Activated CD4-positive, alpha-beta T cell treated with anti-CD3 and anti-CD28 coated beads, Interleukin-2, amount 50 U/mL, for 16 hours (primary cell): ENCODE results near the gene ITLN2.
"Not testable (repeated sequence)": the region's sequence is repeated elsewhere in the genome, so short reads cannot be mapped to it uniquely, and the experiment has no call there.

ENCODE experiments used
- DNase-seq: peaks from one replicate; pipeline ENCODE4 v3.0.0-alpha.2; 2020

Gene ITLN2

DNA sequence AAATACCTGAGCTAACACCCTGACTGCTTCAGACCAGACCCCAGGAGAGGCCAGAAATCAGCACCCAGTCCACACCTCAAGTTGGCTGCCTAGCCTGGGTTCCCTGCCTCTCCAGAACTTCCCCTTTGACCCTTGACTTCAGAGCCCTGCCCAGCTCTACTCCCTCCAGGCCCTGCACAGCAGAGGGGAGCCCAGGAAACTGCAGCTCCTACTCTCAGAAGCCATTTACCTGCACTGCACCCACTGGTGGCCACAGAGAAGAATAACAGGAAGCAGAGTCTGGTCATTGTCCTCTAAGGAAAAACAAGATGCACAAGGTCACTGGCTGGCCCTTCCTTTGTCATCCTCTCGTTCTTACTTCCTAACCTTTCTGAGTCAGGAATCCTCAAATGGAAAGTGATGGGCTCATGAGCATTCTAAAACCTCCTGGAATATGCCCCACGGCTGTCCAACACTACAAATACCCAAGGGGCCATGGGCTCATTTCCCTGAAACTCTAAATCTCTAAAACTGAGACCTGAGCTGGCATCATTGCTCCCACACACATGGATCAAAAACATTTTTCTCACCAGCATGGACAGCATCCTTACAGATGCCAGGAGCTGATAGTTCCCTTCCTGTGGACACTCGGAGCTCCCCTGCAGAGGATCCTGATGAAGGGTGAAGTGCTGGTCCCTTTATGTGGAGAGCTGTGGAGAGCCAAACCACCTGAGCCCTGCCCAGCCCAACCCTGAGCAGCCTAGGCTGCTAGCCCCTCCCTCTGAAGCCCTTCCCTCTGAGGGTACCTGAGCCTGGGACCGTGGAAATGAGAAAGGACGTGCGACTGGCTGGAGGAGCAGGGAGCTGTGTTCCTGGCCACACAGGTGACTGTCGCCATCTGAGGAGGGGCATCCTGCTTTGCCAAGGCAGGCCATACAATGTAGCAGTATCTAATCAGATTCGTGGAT is at the start of gene ITLN2:
TSS of gene ITLN2 (minus strand) at position 652 of the 947 bp plus-strand sequence. CDS start at position 584, 68 bp downstream.
- peak; percentile 56 for DNase-seq

DNA sequence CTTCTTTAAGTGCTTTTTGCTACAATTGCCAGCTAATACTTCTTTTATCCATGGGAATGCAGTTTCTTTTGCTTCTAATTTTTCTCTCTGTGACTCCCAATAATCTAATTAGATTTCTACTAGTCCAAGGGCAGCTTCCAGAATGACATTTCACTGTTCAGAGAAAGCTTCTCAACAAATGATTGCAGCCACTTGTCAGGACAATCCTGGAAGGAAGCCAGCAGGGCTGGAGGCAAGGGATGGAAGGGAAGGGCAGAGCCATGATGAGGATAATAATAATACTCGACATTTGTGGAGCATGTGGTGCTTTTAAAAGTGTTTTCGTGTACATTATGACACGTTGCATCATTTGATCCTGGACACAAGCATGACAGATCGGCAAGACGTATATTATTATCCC is 46.9 kb upstream of the ITLN2 start:
- DNase-seq = no peak

DNA sequence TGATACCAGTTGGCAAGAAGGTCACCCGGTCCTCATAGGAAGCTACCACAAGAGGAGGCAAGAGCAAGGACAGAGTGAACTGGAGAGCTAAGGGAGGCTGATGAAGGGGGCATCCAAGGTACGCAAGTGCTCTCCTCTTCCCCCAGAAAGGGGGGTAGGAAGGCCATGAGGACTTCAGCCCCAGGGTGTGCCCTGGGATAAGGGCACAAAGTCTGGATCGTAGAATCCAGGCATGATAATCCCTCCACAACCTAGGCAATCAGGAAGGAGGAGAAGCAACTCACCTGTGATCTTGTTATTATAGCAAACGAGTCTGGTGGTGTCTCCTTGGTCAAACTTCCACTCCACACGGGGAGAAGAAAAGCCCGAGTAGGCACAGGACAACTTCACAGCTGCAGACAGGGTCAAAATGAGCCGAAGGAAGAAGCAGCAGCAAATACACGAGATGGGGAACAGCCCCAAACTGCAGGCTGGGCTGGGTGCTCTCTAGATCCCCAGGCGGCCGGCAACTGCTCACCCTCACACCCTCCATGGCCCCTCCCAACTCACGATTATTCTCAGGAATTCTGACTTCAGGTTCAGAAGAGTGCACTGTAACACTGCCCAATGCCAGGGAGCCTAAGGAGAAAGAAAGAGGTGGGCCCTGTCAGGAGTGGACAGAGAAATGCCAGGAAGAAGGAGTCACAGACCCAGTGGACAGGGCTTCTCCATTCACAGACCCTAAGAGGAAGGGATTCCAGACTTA is 46.3 kb upstream of the ITLN2 start:
- DNase-seq = no peak

DNA sequence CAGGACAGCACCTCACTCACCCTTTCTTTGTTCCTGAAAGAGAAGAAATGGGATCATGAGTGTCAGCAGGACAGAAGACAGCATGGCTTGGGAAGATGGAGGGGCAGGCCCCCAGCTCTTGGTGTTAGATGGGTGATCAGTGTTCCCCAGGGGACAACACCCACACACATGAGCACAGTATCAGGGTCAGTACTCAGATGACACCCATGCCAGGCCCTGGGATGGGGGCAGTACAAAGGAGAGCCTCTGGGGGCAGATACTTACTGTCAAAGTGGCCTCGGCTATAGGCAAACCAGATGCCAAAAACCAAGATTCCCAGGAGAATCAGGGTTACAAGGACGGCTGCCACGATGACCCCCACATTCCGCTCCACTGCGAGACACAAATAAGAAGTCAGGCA is 44.8 kb upstream of the ITLN2 start:
- DNase-seq = no peak

DNA sequence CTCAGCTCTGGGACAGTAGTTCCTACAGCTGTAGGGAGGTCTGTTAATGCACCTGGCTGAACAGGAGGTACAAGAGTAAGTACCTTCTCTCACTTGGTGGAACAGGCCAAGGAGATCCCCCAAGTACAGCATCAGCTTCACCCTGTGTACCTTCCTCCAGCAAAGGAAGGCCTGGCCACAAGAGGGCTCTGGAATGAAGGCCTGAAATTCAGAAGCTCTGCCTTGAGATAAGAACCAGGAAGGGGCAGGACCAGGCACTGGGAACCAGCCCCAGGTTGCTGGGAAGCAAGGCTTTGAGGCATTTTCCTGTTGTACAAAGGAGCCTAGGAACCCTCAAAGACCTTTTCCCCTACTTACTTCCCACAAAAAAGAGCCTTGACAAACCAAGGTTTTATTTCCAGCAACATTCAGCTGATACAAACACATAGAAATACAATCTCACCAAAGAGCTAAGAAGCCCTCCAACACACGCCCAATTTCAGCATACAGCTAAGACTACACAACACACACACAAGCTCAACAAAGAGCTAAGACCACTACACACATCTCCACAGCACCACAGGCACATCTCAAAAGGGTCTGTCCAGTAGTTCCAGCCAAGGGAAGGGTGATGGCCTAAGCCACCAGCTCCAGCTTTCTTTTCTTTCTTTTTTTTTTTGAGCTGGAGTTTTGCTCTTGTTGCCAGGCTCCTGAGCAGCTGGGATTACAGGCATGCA is 42.9 kb upstream of the ITLN2 start:
- peak; percentile 43 for DNase-seq

DNA sequence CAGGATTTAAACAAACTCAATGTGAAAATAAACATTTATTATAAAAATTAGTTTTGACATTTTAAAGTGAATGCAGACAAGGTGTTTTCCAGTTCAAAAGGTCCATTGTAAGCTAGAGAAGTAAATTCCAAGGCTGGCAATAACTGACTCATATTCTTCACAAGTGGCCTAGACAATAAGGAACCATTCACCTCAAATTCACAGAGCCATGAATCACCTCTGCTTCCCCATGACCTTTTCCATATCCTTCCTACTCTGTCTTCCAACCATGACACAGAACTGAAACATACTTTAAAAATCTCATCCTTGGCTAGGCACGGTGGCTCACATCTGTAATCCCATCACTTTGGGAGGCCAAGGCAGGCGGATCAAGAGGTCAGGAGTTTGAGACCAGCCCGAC is 41.6 kb upstream of the ITLN2 start:
- no peak for DNase-seq

DNA sequence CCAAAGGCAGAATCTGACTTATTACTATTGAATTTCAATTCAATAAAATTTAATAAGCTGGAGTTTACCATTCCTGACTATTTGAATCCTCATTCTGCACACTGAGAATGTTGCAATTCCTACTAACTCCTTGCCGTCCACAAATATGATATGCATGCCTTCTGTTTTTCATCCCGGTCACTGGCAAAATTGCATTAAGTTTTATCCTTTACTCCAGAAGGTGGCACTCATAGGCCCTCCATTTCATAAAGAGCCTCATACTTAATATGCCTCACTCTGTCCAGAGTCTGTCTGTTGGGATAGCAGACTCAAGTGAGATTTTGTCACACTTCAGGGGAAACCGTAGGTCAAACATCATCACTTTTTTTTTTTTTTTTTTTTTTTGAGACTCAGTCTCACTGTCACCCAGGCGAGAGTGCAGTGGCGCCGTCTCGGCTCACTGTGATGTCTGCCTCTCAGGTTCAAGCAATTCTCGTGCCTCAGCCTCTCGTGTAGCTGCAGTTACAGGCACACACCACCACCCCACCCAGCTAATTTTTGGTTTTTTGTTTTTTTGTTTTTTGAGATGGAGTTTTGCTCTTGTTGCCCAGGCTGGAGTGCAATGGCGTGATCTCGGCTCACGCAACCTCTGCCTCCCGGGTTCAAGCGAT is 39.1 kb upstream of the ITLN2 start:
- DNase-seq = no peak

DNA sequence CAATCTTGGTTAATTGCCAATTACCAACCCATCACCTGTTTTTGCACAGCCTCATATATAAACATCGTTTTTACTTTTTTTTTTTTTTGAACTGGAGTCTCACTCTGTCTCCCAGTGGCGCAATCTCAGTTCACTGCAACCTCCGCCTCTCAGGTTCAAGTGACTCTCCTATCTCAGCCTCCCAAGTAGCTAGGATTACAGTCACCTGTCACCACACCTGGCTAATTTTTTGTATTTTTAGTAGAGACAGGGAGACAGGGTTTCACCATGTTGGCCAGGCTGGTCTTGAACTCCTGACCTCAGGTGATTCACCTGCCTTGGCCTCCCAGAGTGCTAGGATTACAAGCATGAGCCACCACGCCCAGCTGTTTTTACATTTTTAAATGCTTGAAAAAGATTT is 37.4 kb upstream of the ITLN2 start:
- DNase-seq = not testable (repeated sequence)

DNA sequence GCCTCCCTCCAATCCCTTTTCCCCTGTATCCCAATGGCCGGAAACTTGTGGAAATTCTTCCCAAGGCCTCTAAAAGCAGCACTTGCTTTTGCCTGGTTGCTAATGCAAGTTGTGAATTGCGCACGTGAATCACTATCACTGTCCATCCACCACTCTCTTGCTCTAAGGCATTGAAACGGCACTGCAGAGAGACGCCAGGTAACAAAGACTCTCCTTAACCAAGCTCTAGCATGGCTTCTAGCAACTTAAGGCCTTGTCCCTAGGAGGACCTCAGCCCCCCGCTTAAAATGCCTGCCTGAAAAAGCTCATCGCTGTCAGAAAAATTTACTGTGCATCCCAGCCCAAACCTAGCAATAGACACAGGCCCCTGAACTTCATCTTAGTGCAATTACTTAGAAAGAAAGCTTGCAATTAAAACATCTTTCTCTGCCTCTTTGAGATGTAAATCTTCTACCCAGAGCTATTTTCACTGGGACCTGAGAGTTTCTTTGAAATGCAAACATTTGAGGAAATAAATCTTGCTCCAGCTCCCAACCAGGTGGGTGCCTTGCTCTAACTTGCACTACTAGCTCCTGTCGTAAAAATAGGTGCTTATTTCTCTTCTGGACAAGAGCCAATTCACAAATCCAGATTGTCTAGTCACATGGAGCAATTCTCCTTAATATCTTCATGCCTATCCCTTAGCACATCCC is 32.9 kb upstream of the ITLN2 start:
- DNase-seq = no peak

DNA sequence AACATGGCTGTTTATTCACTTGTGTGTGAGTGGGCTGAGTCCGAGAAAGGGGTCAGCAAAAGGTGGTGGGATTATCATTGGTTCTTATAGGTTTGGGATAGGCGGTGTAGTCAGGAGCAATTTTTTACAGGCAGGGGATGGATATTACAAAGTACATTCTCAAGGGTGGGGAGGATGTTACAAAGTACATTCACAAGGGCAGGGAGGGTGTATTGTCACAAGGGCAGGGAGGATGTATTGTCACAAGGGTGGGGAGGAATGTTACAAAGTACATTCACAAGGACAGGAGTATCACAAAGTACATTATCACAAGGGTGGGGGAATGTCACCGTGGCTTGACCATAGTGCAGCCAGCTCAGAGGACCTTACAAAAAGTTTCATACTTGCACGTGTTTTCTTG is 31.1 kb upstream of the ITLN2 start:
- DNase-seq = no peak

DNA sequence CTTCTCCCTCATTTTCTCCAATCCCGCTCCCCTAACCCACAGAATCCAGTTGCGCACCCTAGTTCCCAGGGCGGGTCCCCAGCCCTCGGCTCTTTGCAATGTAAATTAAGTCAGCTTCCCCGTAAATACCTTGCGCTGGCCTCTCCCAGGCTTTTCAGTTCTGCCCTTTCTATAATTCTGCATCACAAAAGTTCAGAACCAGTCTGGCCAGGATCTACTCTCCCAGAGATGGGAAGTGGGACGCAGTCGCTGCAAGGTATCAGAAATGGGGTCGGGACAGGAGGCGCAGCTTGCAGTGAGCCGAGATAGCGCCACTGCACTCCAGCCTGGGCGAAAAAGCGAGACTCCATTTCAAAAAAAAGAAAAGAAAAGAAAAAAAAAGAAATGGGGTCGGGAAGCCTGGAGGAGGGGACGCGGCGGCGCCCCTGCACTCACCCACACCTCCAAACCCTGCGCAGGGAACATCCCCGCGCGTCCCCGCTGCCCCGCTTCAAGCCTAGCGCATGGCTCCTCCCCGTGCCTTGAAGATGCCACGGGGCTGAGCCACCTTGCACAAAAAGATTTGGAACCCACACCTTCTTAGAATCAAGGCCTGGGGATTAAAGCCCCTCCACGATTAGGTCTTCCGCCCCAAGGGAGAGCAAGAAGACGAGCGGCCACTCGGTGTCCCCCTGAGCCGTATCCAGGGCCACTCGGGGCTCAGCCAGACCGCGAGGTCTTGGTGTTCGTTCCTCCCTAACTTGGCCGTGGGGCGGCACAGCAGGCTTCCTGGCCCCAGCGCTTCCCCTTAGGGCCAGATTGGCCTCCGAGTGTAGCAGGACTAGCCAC is 27.2 kb upstream of the ITLN2 start:
- no peak for DNase-seq

DNA sequence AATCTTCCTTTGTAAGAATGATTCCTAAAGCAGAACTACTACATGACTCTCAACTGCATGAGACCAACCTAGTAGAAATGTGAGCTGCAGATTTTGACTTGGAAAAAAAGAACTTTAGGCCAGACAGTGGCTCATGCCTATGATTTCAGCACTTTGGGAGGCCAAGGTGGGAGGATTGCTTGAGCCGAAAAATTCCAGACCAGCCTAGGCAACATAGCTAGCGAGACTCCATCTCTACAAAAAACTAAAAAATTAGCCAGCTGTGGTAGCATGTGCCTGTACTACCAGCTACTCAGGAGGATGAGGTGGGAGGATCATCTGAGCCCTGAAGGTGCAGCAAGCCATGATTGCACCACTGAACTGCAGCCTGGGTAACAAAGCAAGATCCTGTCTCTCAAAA is 24.7 kb upstream of the ITLN2 start:
- no peak for DNase-seq

DNA sequence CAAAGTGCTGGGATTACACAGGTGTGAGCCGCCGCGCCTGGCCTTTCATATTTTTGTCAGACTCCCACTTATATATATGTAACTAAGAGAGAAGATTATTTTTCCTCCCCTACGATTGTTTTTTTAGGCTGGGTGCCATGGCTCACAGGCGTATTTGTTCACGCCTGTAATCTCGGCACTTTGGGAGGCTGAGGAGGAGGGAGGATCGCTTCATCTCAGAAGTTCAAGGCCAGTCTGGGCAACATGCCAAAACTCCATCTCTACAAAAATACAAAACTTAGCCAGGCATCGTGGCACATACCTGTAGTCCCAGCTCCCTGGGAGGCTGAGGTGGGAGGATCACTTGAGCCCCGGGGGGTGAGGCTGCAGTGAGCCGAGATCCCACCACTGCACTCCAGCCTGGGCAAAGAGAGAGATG is 23.9 kb upstream of the ITLN2 start:
- DNase-seq = no peak

DNA sequence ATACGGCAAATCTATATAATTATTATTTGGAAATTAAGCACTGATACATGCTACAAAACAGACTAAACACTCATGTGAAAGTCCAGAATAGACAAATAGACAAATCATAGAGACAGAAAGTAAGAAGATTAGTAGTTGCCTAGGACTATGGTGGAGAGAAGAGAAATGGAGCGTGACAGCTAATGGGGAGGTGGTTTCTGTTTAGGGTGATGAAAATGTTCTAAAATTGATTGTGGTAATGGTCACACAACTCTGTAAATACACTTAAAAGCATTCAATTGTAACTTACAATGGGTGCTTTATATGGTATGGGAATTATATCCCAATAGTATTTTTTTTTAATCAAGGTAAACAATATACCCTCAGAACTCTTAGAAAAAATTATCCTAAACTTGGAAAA is 20.4 kb upstream of the ITLN2 start:
- no peak for DNase-seq

DNA sequence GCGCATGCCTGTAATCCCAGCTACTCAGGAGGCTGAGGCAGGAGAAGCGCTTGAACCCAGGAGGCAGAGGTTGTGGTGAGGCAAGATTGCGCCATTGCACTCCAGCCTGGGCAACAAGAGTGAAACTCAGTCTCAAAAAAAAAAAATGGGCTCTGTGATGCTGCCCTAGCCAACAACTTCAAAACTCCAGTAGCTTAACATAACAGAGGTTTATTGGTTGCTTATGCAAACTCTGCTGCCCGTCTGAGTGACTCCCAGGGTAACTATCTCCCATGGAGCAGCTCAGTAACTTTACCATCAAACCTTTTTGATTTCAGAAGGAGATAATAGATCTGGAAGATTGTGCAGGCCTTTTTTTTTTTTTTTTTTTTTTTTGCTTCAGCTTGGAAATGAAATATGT is 18.9 kb upstream of the ITLN2 start:
- no peak for DNase-seq

DNA sequence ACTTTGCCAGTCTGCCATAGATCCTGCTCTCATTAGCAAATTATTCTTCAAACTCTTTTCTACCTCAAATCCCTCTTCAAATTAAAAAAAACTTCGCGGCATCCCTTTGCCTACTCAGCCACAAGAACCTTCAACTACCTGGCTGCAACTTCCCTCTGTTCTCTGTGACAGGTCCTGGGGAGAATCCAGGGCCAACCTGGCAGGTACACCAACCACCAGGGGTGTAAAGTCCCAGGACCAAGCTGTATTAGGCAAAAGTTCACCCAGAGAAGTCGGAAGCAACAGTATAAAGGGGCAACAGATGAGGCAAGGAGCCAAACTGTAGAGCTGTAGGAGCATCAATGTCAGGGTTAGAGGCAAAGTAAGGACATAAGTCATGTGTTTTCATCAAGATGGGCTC is 18.3 kb upstream of the ITLN2 start:
- no peak for DNase-seq

DNA sequence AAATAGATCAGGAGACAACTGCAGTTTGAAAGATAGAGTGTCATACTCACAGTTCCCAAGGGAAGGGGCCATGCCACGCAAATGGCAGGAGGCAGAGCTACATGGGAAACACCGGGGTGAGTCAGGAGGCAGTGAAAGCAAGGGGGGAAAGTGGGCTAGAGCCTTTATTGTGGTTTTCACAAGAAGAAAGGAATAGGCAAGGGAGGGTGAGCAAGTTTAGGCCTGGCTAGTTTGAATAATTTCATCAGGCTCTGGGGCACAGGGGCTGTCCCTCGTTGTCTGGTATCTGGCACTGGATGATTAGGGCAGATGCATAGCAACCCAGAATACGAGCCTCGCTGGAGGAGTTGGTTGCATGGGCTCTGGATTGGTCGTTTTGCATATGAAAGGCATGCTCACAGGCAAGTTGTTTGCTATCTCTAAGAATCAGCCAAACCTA is 17.0 kb upstream of the ITLN2 start:
- DNase-seq = peak; percentile 26

DNA sequence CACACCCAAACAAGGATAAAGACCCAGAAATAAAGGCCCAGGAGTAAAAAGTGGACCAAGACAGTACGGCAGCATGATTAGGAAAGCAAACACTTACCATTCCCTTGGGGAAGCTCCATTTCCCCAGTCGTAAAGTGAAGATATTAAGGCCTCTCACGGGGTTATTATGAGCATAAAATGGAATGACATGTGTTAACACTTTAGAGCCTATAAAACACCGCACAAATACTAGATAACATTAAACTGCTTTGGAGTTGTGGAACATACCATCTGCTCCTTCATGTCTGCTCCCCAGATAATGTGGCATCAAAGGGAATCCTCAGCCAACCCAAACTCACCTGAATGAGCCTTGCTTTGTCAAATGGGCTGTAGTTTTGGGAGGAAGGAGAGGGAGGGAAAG is 8.9 kb upstream of the ITLN2 start:
- DNase-seq = no peak

DNA sequence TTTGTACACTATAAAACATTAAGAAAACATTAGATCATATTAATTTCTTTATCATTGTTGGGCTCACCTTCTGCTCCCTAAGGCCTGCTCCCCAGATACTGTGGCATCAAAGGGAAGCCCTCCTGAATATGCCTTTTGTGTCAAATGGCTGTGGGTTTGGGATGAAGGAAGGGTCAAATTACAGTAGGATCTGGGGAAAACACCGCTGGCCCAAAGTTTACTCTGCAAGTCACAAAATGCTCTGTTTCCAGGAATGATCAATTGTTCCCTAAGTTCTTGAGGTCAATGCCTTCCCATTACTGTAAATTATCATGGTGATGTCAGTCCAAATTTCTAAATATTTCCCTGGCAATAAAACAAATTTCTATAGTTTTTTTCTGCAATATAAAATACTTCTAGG is 6.8 kb upstream of the ITLN2 start:
- no peak for DNase-seq

DNA sequence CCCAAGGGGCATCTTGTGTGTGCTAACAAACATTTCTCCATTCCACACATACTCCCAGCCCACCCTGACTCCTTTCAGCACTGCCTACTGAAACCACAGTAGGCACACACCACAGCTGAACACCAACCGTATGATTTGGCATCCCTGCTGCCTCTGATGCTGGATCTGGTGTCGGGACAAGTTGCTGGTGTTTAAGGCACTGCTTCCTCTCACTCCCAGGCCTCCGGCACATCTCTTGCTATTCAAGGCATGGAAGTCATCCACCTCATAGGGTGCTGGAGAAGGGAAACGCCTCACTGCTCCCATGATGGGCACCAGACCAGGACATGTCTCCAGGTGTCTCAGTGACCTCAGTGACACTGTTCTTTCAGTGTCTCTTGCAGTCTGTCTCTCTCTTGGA is 2.4 kb upstream of the ITLN2 start:
- DNase-seq = no peak

DNA sequence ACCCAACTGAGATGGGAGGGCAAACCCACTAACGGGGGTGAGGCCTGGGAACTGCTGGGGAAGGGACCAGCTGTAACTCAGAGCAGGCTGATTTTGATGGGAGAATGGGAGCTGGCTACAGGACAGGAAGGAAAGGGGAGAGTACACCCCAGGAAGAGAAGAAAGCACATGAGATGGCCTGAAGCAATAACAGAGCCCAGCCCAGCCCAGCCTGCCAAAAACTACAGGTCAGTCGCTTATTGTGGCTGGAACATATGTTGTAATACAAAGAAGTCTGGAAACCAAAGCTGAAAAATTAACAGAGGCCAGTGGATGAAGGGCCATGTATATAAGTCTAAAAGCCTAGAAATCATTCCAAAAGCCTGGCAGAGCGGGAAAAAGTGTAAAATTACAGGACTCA is 1.6 kb downstream of the ITLN2 start:
- DNase-seq = no peak
